Measurements from ENCODE around the gene HOXA3.
A peak's percentile ranks its signal among the peaks of the same experiment; 100 is the strongest.

HOXA3 gene

GRCh38 chr7:27124902-27125689, 27.3 kb downstream of the HOXA3 start:
- no peak for DNase-seq

GRCh38 chr7:27124096-27124901, 28.1 kb downstream of the HOXA3 start:
- no peak for DNase-seq

- DNase-seq = no peak
Measured at GRCh38 chr7:27123477-27124053, 28.8 kb downstream of the HOXA3 start.

GRCh38 chr7:27123007-27123476, 29.3 kb downstream of the HOXA3 start:
- DNase-seq = no peak

- DNase-seq = no peak
Measured at GRCh38 chr7:27122077-27122910, 30.1 kb downstream of the HOXA3 start.

GRCh38 chr7:27121684-27122076, 30.7 kb downstream of the HOXA3 start:
- peak; percentile 28 for DNase-seq

GRCh38 chr7:27119412-27119911, 32.9 kb downstream of the HOXA3 start:
- no peak for DNase-seq

GRCh38 chr7:27118580-27118979, 33.8 kb downstream of the HOXA3 start:
- DNase-seq = no peak

- no peak for DNase-seq
Measured at GRCh38 chr7:27117887-27118491, 34.4 kb downstream of the HOXA3 start.

GRCh38 chr7:27116962-27117886, 35.2 kb downstream of the HOXA3 start:
- DNase-seq = no peak

GRCh38 chr7:27116031-27116961, 36.1 kb downstream of the HOXA3 start:
- DNase-seq = peak; percentile 52

GRCh38 chr7:27115221-27116026, 37.0 kb downstream of the HOXA3 start:
- peak; percentile 46 for DNase-seq

GRCh38 chr7:27114881-27115220, 37.5 kb downstream of the HOXA3 start:
- DNase-seq = no peak

- DNase-seq = peak; percentile 93
Measured at GRCh38 chr7:27113991-27114769, 38.2 kb downstream of the HOXA3 start.

- peak; percentile 91 for DNase-seq
Measured at GRCh38 chr7:27112955-27113949, 39.1 kb downstream of the HOXA3 start.

- no peak for DNase-seq
Measured at GRCh38 chr7:27112361-27112760, 40.0 kb downstream of the HOXA3 start.

- peak; percentile 74 for DNase-seq
Measured at GRCh38 chr7:27111751-27112277, 40.6 kb downstream of the HOXA3 start.

All from NCI-H69 (cell line).